ENCODE data around the gene SPINT2. TPM values are rescaled to one million over a fixed set of nuclear protein-coding genes. Genes with fewer than 3 reads are reported as not detected.

SPINT2 gene
- total RNA-seq, 1 experiment from 2014 or later, result 1,006 TPM

DNA sequence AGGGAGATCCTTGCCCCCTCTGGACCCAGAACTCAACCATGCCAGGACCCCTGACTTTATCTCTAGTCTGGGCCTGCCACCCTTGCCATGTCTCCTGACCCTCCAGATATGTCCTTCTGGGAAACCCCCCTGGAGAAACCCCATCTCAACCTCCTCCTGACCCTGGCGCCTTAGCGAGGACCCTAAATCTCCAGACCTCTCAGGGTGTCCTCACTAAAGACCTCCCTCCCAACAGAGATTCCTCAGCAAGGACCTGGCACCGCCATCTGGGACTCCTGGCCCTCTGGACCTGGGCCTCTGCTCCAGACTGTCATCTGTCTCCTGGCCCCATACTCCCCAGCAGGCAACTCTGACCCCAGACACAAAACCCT is 56.6 kb downstream of the SPINT2 start:
- ChIA-PET POLR2A (interaction anchor here (0.7 kb wide), 1 partner anchor 1738 kb away, joined by 4 read pairs; no protein-coding TSS in a partner anchor), CTCF (interaction anchor here (0.7 kb wide), 1 partner anchor 11 kb away, joined by 4 read pairs; no protein-coding TSS in a partner anchor)
- DNase-seq (ENCODE audit: low read depth, low spot score) (no peak), ATAC-seq (no peak)
- H3K27ac ChIP-seq (ENCODE audit: low read length), result peak overlapping the region; percentile 60
- in situ Hi-C loops (cut with HindIII; ENCODE audit: low pct_unique_long_range_greater_than_20kb, low sequenced_read_pairs) (no loop called here), intact Hi-C loops (cut with micrococcal nuclease; ENCODE audit: unreplicated experiment) (no loop called here)
- TF ChIP-seq POLR2AphosphoS5 (IDR thresholded peaks at IDR 0.05; ENCODE audit: low read depth, low read length) (no peak), TCF7L2 (IDR thresholded peaks at IDR 0.05; ENCODE audit: low read depth, low read length) (no peak), SIN3A (IDR thresholded peaks at IDR 0.05; ENCODE audit: borderline replicate concordance, insufficient read depth, low read depth, low read length) (no peak)
- TF ChIP-seq, protein P1, sequence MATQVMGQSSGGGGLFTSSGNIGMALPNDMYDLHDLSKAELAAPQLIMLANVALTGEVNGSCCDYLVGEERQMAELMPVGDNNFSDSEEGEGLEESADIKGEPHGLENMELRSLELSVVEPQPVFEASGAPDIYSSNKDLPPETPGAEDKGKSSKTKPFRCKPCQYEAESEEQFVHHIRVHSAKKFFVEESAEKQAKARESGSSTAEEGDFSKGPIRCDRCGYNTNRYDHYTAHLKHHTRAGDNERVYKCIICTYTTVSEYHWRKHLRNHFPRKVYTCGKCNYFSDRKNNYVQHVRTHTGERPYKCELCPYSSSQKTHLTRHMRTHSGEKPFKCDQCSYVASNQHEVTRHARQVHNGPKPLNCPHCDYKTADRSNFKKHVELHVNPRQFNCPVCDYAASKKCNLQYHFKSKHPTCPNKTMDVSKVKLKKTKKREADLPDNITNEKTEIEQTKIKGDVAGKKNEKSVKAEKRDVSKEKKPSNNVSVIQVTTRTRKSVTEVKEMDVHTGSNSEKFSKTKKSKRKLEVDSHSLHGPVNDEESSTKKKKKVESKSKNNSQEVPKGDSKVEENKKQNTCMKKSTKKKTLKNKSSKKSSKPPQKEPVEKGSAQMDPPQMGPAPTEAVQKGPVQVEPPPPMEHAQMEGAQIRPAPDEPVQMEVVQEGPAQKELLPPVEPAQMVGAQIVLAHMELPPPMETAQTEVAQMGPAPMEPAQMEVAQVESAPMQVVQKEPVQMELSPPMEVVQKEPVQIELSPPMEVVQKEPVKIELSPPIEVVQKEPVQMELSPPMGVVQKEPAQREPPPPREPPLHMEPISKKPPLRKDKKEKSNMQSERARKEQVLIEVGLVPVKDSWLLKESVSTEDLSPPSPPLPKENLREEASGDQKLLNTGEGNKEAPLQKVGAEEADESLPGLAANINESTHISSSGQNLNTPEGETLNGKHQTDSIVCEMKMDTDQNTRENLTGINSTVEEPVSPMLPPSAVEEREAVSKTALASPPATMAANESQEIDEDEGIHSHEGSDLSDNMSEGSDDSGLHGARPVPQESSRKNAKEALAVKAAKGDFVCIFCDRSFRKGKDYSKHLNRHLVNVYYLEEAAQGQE (IDR thresholded peaks at IDR 0.05; ENCODE audit: insufficient read depth in 1 of 2, low read depth in 2 of 2, low read length in 1 of 2), result no peak
- BruUV-seq (replicated peaks), result no TSS peak
- no peaks in the 10 kb centered on the region for H3K9me3 ChIP-seq (ENCODE audit: control insufficient read depth, insufficient read depth, low read depth, low read length)
- peak overlapping the region; percentile 58 to 86; a peak in 3 of 4 replicates for H3K4me3 ChIP-seq (ENCODE audit: low read depth in 2 of 2, low read length in 2 of 2)
- H3K27me3 ChIP-seq (ENCODE audit: control insufficient read depth, insufficient read depth, low read length), result no peaks in the 10 kb centered on the region
- H3K4me1 ChIP-seq (ENCODE audit: control insufficient read depth, insufficient read depth, low read length), result peaks cover 16% of the 10 kb centered on the region
- H3K36me3 ChIP-seq (ENCODE audit: control insufficient read depth, insufficient read depth, low read length), result no peaks in the 10 kb centered on the region

DNA sequence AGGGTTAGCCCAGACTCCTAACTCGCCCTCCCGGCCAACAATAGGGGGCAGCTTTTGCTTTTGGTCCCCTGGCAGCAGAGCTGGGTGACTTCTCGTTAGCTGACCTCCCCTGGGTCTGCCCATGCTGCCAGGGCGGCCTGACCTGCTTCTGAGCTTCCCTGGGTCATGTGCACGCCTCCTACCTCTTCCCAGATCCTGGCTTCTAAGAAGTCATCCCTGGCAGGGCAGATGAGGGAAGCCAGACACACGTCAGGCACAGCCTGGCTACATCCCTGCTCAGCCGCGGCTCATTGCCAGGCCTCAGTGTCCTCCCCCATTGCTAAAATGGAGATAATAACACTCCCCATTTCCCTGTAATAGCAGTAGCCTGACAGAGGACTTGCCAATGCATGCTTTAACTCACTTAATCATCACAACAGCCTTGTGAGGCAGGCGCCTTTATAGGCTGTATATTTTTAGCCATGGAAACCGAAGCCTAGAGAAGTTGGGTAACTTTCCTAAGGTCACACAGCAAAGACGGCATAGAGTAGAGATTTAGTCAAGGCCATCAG is 57.3 kb downstream of the SPINT2 start:
- no peak for DNase-seq (ENCODE audit: low read depth, low spot score)
- Histone ChIP-seq H3K27ac (ENCODE audit: low read length) (peak overlapping the region; percentile 60), H3K27me3 (ENCODE audit: control insufficient read depth, insufficient read depth, low read length) (no peaks in the 10 kb centered on the region), H3K36me3 (ENCODE audit: control insufficient read depth, insufficient read depth, low read length) (no peaks in the 10 kb centered on the region), H3K4me3 (ENCODE audit: low read depth in 2 of 2, low read length in 2 of 2) (peak overlapping the region in 1 of 2 experiments; percentile 86; a peak in 2 of 4 replicates), H3K4me1 (ENCODE audit: control insufficient read depth, insufficient read depth, low read length) (peaks cover 16% of the 10 kb centered on the region), H3K9me3 (ENCODE audit: control insufficient read depth, insufficient read depth, low read depth, low read length) (no peaks in the 10 kb centered on the region)
- POLR2A ChIA-PET, result interaction anchor here (0.8 kb wide), 1 partner anchor 16 kb away, joined by 3 read pairs; no protein-coding TSS in a partner anchor
- intact Hi-C loops (cut with micrococcal nuclease; ENCODE audit: unreplicated experiment), result no loop called here
- BruUV-seq (replicated peaks), result no TSS peak
- in situ Hi-C loops (cut with HindIII; ENCODE audit: low pct_unique_long_range_greater_than_20kb, low sequenced_read_pairs), result no loop called here
- CTCF ChIA-PET, result no interaction called here
- ATAC-seq, result no peak
- TF ChIP-seq, protein P1 (IDR thresholded peaks at IDR 0.05; ENCODE audit: insufficient read depth in 1 of 2, low read depth in 2 of 2, low read length in 1 of 2), result no peak
- TF ChIP-seq POLR2AphosphoS5 (IDR thresholded peaks at IDR 0.05; ENCODE audit: low read depth, low read length) (no peak), TCF7L2 (IDR thresholded peaks at IDR 0.05; ENCODE audit: low read depth, low read length) (no peak)

Measured in Panc1 (cell line).